T-helper 1 cell (primary cell): Measurements from ENCODE around the gene KCNJ6.
A peak's percentile ranks its signal among the peaks of the same experiment; 100 is the strongest.
"Not testable (repeated sequence)": the region's sequence is repeated elsewhere in the genome, so short reads cannot be mapped to it uniquely, and the experiment has no call there.

ENCODE experiments used
- DNase-seq, 5 donors: peaks; one replicate each; pipeline ENCODE4 v3.0.0-alpha.2; 2012 to 2020

The KCNJ6 gene

DNA sequence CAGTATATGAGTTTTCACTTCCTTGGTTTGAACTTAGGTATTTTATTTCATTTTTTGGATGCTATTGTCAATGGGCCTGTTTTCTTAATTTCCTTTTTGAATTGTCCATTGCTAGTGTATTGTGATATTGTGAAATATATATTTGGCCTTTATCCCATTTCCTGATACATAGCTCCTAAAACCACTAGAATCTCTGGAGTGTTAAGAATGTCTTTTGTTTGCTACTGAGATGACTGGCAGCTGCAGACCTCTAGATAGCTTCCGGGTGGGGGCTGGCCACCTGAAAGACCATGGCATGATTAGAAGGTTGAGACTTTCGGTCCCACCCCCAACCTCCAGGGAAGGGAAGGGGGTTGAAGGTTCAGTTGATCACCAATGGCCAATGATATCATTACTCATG lies 245.4 kb downstream of the KCNJ6 start:
- no peak for DNase-seq

DNA sequence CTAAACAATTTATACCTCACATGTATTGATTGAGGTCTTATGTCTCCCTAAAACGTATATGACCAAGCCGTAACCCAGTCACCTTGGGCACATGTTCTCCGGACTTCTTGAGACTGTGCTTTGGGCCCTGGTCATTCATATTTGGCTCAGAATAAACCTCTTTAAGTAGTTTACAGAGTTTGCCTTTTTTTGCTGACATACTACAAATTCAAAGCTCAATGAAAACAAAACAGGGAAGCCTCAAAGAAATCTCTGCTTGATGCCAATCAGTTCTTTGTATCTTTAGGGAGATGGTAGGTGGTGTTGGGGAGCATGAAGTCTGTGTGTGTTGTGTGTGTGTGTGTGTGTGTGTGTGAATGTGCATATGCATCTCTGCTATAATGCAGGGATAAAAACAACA lies 247.0 kb downstream of the KCNJ6 start:
- DNase-seq = no peak

DNA sequence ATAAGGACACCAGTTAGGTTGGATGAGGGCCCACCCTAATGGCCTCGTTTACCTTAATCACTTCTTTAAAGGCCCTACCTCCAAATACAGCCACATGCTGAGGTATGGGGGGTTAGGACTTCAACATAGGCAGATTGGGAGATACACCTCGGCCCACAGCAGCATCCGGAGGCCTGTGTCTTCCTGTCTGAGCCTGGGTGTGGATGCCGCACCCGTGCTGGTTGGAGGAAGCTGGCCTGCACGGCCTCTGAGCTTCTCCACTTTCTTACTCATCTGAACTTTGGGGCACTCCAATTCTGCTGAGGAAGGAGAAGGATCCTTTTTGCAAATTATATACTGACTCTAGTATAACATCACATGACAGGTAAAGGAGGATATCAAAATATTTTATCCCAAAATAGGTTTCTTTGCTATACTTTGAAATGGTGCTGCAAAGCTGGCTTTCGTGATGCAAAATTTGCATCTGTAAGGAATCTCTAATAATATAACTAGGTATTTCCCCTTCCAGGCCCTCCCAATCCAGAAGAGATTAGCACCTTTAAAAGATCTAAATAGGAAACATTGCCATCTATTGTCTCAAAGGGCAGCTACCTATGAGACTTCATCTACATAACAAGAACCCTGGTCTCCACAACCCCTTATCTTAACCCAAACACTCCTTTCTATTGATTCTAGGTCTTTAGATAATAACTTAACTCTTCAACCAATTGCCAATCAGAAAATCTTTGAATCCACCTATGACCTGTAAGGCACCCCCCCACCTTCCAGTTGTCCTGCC lies 247.6 kb downstream of the KCNJ6 start:
- no peak for DNase-seq

DNA sequence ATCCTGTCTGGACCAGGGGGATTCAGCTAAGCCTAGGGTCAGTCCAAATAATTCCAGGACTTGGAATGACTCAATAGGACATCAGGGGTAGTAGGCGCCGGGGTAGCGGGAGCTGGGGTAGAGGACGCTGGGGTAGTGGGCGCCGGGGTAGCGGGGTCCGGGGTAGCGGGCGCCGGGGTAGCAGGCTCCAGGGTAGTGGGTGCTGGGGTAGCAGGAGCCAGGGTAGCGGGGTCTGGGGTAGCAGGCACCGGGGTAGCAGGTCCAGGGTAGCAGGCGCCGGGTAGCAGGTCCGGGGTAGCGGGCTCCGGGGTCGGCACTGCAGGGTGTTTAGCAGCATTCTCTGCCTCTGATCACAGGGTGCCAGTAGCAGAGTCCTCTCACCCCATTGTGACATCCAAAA lies 248.9 kb downstream of the KCNJ6 start:
- no peak for DNase-seq

DNA sequence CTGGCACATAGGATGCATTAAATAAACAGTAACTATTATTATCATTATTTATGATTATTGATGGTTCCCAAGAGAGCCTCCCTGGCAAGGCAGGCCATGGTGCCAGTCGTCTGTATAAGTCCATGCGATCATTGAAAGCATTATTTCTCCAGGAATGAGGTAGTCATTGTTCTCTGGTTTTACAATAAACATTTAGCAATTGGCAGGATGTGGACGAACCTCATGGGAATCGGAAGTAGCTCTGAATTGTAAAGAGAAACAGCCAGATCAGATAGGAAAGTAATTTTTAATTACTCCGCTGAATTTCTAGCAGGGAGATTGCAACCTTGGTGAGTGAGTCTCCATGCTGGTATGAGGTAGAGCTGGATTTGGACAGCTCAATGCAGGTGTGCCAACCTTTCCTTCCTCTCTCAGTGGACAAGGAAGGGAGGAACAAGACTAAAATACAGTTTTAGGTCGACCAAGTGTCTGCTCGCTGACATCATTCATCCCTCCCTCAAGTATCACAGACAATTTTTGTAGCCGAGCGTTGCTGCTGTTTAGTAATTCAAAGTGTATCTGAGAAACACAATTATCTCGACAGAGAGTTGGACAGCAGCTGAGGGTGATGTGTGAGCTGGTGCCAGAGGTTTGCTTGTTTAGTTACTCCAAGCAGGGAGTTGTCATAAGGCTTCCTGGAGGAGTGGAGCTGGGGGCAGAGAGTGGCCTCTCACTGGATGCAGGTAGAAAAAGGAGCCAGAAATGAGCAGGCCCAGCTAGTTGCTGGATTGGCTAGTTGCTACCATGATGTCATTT lies 250.8 kb downstream of the KCNJ6 start:
- no peak for DNase-seq

DNA sequence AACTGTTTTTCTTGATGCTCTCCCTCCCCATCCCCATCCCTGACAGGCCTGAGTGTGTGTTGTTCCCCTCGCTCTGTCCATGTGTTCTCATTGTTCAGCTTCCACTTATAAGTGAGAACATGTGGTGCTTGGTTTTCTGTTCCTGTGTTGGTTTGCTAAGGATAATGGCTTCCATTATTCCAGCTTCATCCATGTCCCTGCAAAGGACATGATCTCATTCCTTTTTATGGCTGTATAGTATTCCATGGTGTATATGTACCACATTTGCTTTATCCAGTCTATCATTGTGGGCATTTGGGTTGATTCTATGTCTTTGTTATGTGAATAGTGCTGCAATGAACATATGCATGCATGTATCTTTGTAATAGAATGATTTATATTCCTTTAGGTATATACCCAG lies 254.0 kb downstream of the KCNJ6 start:
- DNase-seq = not testable (repeated sequence)

DNA sequence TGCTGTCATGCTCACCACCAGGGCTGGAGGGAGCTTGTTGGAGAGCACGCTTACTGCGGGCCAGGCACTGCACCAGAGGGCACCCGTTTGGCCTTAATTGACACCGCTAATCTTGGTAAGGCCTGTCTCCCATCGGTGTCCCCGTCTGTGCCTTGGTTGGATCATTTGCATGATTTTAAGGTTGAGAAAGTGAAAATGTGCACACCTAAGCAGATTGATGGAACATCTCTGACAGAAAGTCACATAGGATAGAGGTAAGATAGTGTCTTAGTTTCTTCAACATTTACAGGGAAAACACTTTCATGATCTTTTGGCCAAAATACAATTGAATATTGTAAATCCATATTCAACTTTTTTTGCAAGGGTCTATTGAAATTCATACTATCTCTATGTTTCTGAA lies 255.5 kb downstream of the KCNJ6 start:
- DNase-seq = no peak

DNA sequence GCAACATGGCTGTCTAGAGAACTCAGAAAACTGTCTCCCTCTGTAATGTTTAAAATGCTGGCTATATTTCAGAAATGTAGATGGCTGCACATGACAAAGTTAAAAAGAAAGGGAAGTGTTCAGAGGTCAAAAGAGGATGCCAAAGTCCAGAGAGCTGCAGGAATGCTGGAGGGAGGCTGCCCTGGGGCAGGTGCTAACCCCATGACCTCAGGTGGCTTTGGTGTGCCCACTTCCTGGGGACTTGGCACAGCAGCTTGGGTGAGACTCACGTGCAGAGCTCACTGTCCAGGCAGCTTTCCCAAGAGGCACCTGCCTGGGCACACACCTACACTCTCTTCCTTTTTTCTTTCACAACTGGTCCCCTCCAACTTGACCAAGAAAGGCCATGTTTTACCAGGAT lies 256.4 kb downstream of the KCNJ6 start:
- DNase-seq = no peak

DNA sequence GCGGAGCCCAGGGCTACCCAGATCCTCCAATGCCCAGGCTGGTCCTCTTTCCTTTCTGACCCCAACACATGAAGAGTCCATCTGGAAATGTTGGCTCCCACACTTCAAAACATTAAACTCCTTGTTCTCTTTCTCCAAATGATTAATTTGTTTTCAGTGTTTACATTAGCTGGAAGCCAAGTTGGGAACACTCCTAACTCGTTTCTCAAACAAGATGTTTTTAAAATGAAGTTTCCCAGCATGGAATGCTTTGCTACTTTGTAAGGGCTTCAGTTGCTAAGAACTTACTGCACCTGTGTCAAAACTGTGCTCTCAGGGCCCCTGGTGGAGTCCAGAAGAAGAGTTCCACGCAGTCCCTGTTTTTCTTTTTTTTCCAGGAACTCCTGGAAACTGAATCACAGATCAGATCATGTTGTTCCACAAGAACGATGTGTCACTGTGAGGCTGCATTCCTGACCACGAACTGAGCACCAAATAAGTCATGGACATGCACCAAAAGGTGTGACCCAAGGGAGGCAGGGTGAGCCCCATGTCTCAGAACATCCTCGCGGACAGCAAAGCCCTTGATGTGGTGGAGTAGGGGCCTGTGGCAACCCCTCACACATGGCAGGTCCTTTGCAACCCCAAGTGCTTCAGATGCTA lies 257.3 kb downstream of the KCNJ6 start:
- no peak for DNase-seq

DNA sequence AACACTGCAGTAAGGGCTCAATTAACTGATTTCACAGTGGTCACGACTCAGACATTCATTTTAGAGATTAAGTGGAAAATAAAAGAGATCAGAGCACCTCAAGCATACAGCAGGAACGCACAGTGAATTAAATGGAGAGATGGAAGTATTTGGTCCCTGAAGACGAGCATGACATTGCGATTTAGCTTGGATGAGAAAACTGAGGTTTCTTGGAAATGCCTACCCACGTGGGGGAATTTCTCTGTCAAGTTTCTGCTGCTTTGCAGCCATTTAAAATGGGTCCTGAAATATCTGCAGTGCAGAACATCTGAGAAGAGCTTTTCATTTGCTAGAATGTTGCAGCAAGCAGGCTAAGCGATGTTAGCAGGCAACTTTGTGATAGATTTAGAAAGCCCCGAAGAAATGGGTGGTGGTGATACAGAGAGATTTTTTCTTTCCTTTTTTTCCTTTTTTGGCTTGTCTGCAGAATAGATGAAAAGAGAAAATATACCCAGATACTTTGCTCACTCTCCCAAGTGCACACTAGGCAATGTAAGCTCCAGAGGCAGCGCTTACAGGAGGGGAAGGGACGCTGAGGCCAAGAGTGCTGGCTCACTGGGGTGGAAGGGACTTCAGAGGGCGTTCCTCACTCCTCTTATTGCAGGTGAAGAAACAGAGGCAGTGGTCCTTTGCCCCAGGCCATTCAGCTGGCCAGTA lies 258.0 kb downstream of the KCNJ6 start:
- DNase-seq = no peak

DNA sequence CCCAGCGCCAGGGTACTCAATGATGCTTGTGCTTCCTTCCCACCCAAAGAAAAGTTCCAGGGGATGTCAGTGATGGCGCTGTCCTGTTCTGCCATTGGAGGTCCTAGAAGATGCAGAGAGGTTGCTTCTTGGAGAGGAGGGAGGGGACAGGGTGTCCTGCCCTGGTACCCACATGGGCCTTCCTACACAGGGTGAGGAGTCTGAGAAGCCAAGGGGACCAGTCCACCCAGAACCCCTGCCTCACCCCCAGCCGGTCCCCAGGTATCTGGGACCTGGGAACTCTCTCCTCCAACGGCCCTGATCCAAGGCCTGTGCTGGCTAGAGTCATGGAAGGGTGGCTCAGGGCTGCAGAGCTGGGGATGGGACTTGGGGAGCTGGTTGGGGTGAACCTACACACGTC lies 259.4 kb downstream of the KCNJ6 start:
- DNase-seq = no peak

DNA sequence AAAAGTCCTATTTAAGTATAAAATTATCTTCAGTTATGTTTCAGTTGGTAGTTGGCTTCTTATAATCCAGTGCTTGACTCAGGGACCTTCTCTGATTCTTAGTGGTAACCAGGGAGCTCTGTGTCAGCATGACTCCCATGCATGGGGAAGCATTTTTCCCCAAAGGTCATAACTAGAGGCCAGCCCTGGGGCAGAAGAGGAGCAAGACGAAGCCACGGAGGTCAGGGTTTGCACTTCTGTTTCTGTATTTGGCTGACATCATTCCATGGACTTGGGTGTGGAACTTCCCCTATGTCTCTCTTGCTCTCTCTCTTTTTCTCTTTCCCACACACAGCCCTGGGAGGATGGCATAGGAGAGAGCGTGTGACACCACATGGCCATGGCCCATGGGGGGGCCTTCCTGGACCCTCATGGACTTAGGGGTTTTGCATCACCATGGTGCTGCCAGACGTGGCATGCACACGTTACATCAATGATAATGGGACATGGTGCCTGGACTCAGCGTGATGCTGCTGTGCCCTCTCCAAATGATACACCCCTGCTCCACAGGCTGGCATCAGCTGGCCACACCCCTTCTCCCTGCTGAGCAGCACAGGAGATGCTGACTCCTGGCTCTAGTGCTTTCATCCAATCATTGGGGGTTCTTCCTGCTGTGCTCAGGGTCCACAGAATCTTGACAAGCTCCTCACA lies 260.5 kb downstream of the KCNJ6 start:
- no peak for DNase-seq

DNA sequence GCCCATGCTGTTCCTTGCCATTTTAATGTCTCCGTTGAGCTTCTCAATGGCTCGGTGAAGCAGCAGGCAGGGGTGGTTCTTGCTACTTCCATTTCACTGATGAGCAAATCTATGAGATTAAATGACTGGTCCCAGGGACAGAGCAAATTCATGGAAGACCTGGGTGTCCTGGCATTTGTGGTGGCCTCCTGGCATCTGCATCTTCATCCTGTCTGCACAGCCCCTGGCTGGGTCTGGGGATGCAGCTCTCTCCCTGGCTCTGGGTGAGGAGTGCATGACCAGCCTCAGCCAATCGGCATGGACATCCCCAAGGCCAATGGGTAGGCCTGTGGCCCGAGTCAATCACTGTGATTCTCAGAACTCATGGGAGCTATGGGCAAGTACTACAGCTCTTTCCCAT lies 261.7 kb downstream of the KCNJ6 start:
- no peak for DNase-seq

DNA sequence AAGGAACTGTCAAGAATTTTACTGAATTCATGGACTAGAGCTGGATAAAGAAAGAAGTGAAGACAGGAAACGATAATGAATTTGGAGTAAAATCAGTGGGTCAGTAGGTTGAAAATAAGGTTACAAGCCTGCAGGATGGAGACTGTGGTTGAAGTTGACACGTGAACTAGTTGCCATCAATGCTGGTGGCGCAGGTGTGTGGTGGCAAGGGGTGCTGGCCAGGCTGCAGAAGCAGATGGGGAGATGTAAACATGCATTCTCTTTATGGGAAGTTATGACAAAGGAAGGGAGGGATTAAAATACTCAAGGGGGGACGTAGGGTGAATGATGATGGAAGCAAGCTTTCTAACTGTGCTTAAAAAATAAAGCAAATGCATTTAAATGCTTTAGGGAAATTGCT lies 263.1 kb downstream of the KCNJ6 start:
- no peak for DNase-seq

DNA sequence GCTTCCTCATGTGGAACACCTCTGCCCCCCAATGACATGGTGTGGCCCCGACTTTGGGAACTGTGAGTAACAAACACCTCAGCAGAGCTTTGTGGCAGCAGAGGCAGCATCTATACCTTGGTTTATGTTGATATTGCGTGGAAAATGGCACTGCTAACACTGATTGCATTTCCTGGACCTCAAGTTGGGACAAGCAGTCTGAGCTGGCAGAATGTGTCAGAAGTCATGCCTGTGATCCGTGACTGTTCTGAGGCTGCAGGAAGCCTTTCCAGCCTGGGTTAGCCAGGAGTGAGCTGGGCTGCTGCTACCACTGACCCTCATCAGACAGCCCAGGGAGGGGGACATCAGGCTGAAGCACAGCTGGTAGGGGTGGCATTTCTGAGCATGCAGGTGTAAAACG lies 268.5 kb downstream of the KCNJ6 start:
- DNase-seq = no peak

DNA sequence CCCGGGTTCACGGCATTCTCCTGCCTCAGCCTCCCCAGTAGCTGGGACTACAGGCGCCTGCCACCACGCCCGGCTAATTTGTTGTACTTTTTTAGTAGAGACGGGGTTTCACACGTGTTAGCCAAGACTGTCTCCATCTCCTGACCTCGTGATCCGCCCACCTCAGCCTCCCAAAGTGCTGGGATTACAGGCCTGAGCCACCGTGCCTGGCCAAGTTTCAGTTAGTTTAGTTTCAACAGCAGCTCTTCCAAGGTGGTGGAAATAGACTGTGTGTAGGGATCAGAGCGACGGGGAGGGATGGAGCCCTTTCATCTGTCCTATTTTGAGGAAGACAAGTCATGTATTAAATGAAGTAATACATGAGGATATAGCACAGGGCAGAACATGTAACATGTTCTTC lies 269.5 kb downstream of the KCNJ6 start:
- not testable (repeated sequence) for DNase-seq

DNA sequence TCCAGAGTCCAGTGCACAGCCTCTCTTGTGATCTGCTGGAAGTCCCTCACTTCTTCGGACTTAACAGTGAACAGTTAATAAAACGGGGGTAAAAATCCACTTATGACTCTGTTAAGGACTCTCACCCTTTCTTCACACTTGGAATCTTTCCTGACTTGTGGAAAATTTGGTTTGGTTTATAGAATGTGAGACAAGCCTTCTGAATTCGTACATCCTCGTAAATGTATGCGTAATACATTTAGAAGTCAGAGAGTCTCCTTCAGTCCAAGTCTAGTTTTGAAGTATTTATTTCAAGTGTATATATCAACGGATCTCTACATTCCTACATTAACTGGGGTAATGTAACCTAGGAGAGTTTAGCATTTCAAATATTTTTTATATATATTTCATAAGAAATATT lies 270.4 kb downstream of the KCNJ6 start:
- DNase-seq = no peak

DNA sequence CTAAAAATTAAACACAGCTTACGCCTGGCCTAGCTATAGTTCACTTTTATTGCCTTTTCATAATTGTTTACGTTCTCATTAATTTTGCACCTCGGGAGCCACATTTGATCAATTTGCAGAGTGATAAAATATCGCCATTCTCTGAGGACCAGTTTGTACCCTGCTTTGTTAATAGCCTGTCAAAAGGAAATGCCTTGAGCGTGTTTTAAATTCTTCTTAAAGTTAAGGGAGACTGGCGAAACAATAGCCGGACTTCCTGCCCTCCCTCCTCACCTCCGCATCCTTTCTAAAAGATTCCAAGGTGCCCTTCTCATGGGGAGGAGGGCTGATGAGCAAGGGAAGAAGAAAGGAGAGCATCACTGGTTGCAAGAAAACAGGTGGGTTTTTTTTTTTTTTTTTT lies 271.6 kb downstream of the KCNJ6 start:
- no peak for DNase-seq

DNA sequence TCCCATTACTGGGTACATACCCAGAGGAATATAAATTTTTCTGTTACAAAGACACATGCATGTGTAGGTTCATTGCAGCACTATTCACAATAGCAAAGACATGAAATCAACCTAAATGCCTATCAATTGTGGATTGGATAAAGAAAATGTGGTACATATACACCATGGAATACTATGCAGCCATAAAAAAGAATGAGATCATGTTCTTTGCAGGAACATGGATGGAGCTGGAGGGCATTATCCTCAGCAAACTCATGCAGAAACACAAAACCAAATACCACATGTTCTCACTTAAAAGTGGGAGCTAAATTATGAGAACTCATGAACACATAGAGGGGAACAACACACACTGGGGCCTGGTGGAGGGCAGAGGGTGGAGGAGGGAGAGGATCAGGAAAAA lies 272.4 kb downstream of the KCNJ6 start:
- DNase-seq = not testable (repeated sequence)

DNA sequence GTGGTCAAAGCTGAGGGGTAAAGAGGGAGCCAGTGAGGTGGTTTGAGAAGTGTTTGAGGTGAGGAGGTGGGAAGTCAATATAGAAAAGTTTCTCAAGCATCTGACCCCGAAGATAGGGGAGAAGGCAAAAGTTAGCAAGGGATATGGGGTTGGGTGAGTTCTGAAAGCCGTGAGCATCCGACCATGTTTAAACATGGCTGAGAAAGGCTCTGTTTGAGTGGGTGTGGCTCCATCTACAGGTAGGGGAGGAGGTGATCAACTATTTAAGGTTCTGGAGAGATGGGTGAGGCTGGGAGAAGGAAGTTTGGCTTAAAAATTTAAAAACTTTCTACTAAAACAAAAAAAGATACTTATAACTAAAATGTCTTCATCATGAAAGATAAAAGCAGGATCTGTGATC lies 273.8 kb downstream of the KCNJ6 start:
- peak in 2 of 5 donors; percentile 10 to 16 for DNase-seq

DNA sequence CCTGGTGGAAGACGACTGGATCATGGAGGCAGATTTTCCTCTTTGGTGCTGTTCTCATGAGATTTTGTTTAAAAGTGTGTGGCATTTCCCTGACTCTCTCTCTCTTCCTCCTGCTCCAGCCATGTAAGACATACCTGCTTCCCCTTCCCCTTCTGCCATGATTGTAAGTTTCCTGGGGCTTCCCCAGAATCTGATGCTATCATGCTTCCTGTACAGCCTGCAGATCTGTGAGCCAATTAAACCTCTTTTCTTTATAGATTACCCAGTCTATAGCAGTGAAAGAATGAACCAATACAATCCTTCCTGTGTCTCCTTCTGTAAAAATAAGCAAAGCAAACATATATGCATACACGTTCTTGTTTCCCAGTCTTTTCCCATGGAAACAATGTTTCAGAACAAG lies 276.5 kb downstream of the KCNJ6 start:
- no peak for DNase-seq

DNA sequence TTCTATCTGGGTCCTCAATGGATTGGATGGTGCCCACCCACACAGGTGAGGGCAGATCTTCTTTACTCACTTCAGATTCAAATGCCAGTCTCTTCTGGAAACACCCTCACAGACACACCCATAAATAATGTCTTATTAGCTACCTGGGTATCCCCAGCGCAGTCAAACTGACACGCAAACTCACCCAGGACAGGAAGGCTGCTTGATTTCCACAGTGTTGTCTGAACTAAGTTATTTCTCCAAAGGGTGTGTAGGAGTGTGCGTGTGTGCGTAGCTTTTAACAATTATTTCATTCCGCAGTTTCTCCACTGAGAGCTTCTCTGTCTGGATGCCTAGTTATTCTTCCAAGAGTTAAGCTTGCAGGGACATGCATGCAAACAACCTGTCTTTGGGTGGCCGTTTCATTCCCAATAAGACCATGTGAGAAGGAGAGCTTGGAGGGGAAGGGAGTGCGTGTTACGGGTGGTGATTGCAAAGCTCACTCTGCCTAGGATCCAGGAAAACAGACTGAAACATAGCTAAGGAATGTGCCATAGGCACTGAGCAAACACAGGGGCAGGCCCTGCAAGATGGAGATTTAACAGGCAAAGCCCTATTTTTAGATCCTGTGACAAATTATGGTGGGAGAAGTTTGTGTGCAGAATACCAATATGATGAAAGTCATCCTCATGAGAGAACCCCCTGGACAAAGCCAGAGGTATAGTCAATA lies 280.0 kb downstream of the KCNJ6 start:
- no peak for DNase-seq
